Cerebellar cortex (tissue), 1 donor: ENCODE data around the gene JMJD6.
"Not testable (repeated sequence)": the region's sequence is repeated elsewhere in the genome, so short reads cannot be mapped to it uniquely, and the experiment has no call there.

Experiments
- DNase-seq: peaks from one replicate; pipeline ENCODE4 v3.0.0-alpha.2; 2015; ENCODE audit warnings: low spot score

JMJD6 gene

GRCh38 chr17:76716146-76716838, 10.1 kb downstream of the JMJD6 start:
- DNase-seq = no peak

GRCh38 chr17:76715496-76715830, 10.9 kb downstream of the JMJD6 start:
- DNase-seq = no peak

- peak; percentile 70 for DNase-seq
Measured at GRCh38 chr17:76714822-76715495, 11.4 kb downstream of the JMJD6 start.

GRCh38 chr17:76714336-76714735, 12.1 kb downstream of the JMJD6 start:
- no peak for DNase-seq

GRCh38 chr17:76713765-76714164, 12.6 kb downstream of the JMJD6 start:
- no peak for DNase-seq

GRCh38 chr17:76712321-76712720, 14.1 kb downstream of the JMJD6 start:
- not testable (repeated sequence) for DNase-seq

GRCh38 chr17:76710863-76711611, 15.4 kb downstream of the JMJD6 start, which contains the start of gene MXRA7:
Gene MXRA7 (minus strand): TSS chr17:76710965. CDS start chr17:76710946, 19 bp downstream.
- peak; percentile 75 for DNase-seq

GRCh38 chr17:76709951-76710862, 16.2 kb downstream of the JMJD6 start:
- DNase-seq = not testable (repeated sequence)

- peak; percentile 83 for DNase-seq
Measured at GRCh38 chr17:76709077-76709950, 17.1 kb downstream of the JMJD6 start.

GRCh38 chr17:76707985-76708807, 18.2 kb downstream of the JMJD6 start:
- DNase-seq = peak; percentile 47

GRCh38 chr17:76706817-76707216, 19.6 kb downstream of the JMJD6 start:
- no peak for DNase-seq

GRCh38 chr17:76704805-76705204, 21.6 kb downstream of the JMJD6 start:
- DNase-seq = no peak

- no peak for DNase-seq
Measured at GRCh38 chr17:76702941-76703637, 23.3 kb downstream of the JMJD6 start.

GRCh38 chr17:76702076-76702475, 24.3 kb downstream of the JMJD6 start:
- DNase-seq = no peak

- DNase-seq = no peak
Measured at GRCh38 chr17:76701471-76701967, 24.9 kb downstream of the JMJD6 start.

- DNase-seq = peak; percentile 67
Measured at GRCh38 chr17:76700617-76701470, 25.6 kb downstream of the JMJD6 start.

GRCh38 chr17:76700270-76700616, 26.2 kb downstream of the JMJD6 start:
- DNase-seq = no peak

GRCh38 chr17:76698466-76698977, 27.9 kb downstream of the JMJD6 start:
- DNase-seq = not testable (repeated sequence)
